HG02981 (cell line): ENCODE results near the gene APOD.

ENCODE experiments used
- ATAC-seq: cut with Tn5 transposase; IDR thresholded peaks from one replicate; pipeline ENCODE4 v1.9.1; 2021; ENCODE audit warnings: mild to moderate bottlenecking, moderate library complexity; ENCODE audit not compliant: unreplicated experiment

APOD gene

DNA sequence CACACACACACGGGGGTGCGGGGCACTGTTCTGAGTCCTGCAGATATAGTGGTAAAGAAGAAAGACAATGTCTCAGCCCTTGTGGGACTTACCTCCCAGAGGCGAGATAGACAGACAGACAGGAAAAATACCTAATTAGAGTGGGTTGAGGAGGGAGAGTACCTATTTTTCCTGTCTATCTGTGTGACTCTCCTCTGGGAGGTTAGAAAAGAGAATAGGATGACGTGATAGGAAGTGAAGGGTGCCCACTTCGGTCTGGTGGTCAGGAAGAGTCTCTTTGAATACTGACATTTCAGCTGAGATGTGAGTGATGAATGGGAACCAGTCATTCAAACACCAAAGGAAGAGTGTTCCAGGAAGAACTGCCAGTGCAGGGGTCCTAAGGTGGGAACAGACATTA, 4.1 kb upstream of the APOD start:
- no peak for ATAC-seq

DNA sequence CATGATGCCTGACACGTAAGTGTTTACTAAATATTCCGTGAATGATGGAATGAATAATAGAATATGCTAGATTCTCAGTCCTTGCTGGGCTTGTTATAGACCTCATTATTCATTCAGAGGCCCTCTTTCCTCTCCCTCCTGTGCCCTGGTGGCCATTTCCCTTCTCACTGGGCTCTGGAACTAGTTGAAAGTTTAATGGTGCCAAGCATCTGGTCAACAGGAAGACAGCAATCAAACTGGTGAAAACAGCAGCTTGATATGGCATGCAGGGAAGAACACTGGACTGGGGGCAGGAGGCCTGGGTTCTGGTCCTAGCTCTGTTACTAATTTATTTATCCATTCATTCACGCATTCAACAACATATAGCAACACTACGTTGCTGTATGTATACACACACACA, 3.7 kb upstream of the APOD start:
- no peak for ATAC-seq

DNA sequence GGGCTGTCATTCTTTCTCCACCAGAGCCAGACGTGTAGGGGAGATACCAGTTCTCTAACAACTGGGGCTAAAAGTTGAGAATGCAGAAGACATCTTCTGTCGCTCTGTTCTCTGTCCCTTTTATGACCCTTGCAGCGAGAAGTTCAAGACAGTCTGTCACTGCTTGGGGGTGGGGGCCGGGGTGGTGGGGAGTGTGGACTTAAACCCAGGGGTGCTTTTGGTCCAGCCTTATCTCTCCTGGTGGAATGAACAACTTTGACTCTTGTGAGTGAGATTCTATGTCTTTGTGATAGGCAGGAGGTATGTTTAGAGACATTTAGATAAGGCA, 767 bp upstream of the APOD start:
- ATAC-seq, result no peak

GRCh38 chr3:195582947-195583346, 793 bp downstream of the APOD start:
- ATAC-seq, result no peak

DNA sequence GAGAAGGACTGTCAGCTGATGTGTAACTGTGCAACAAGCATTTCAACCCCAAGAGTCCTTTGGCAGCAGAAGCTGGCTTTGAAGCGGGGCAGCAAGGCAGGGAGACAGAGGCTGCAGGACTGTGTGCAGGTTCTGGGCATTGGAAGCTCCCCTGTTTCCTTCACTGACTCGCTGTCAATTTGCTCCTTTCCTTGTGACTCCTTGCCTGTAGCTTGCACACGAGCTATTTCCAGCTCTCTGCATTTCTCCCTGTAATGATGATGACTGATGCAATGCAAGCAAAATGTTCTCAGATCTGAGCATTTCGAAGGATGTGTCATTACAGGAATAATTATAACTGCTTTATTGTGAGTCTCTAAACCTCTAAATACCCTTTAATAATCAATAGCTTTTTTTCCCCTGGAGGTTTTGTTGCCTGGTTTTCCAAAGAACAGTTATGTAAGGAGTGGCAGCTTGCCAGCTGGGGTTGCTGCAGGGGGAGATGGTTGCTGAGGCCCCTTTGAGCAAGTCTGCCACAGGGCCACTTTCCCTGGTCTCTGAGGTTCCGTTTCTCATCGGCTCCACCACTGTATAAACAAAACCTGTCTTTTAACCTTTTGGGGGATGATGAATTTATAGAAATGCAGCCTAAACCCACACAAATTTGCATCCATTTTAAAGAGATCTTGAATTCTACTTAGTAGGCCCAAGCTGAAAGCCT, 2.8 kb downstream of the APOD start:
- no peak for ATAC-seq

- no peak for ATAC-seq
Observed at GRCh38 chr3:195579281-195579680, 4.5 kb downstream of the APOD start.

DNA sequence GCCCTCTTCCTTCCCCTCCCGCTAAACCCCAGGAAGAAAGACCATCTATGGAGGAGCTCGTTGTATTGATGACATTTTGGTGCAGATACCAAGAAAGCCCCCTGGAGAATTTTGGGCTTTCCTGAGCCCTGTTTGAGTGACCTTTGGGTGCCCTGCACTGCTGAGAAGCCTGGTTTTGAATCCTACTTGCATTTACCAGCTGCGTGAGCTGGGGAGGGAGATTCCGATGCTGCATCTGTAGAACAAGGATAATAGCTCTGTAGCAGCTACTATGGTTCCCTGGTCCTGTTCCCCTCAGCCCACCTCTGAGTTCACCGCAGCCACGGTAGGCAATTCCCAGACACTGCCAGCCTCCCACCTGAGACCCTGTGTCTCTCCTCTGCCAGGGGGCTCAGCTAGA, 5.2 kb downstream of the APOD start:
- no peak for ATAC-seq

DNA sequence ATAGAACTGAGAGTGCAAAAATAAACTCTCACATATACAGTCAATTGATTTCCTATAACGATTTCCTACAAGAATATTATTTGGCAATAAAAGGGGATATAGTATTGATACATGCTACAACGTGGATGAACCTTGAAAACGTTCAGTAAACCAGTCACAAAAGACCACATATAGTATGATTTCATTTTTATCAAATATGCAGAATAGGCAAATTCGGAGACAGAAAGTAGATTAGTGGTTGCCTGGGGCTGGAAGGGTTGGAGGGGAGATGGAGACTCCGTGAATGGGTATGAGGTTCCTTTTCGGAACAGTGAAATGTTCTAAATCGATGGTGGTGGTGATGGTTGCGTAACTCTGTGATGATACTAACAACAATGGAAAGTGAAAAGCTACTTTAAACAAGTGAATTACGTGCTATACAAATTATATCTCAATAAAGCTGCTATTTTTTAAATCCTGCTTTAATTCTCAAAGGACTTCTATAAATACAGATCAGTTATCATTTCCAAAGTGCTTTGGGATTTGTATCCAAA, 6.0 kb downstream of the APOD start:
- no peak for ATAC-seq

DNA sequence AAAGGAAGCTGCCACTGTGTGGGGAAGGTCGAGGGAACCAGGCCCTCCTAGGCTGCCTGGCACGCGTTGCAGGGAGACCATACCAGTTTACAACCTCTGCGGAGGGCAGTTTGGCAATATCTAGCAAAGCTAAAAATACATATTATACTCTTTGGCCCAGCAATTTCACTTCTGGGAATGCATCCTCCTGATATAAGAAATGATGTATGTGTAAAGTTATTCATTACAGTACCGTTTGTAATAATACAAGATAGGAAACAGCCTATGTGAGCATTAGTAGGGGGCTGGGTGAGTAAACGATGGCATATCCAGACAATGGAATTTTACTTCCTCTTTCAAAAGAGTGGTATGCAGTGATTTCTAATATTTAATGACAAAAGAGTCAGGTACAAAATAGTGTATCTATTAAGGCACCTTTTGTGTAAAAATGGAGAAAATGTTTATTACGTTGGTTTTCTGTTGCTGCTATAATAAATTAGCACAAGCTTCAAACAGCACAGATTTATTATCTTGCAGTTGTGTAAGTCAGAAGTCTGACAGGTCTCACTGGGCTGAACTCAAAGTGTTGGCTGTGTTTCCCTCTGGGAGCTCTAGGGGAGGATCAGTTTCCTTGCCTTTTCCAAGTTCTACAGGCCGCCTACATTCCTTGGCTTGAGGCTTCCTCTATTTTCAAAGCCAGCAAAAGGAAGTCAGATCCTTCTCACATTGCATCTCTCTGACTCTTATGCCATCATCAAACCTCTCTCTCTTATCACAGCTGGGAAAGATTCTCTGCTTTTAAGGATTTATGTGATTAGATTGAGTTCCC, 9.0 kb downstream of the APOD start:
- no peak for ATAC-seq

GRCh38 chr3:195573611-195574496, 9.9 kb downstream of the APOD start:
- no peak for ATAC-seq

- ATAC-seq, result no peak
Observed at GRCh38 chr3:195571361-195571760, 12.4 kb downstream of the APOD start.

GRCh38 chr3:195570912-195571311, 12.8 kb downstream of the APOD start:
- no peak for ATAC-seq

GRCh38 chr3:195570344-195570743, 13.4 kb downstream of the APOD start:
- ATAC-seq, result no peak

DNA sequence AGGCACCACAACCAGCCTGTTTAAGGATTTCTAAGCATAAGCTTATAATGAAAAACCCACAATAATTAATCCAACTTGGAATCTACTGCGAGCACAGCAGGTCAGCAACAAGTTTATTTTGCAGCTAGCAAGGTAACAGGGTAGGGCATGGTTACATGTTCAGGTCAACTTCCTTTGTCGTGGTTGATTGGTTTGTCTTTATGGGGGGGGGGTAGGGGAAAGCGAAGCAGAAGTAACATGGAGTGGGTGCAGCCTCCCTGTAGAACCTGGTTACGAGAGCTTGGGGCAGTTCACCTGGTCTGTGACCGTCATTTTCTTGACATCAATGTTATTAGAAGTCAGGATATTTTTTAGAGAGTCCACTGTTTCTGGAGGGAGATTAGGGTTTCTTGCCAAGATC, 15.1 kb downstream of the APOD start:
- no peak for ATAC-seq

DNA sequence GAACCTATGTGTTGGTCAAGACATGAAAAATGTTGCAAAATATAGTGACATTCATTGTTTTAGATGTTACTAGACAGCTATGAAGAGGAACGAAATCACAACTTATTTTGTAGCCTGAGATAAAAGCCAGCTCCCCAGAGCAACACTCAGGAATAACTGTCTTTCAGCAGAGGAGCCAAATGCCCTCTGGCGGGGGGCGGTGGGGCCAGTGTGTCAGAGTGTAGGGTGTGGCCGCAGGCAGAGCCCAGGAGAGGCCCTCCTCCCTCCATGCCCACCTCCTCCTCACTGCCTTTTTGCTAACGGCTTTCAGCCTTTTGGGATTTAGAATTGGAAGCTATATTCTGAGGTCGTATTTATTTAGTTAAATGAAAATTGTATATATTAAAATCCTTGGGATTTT, 16.9 kb downstream of the APOD start:
- ATAC-seq, result no peak

DNA sequence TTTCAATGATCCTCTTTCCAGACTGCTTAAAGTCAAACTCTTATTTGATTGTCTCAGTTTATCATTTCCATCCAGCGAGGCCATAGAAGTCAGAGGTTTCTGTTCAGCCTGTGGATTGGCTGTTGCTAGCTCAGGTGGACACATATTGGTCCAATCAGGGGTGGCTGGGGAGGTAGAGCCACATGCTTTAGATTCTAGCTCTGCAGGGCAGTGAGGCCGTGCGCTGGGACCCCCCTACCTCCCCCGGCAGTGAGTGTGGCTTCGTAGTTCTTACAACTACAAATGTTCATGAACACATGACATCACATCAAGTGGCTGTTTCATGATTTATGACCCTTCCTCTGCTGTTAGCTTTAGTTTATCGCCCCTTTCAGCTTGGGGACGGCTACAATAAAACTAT, 18.0 kb downstream of the APOD start:
- no peak for ATAC-seq

DNA sequence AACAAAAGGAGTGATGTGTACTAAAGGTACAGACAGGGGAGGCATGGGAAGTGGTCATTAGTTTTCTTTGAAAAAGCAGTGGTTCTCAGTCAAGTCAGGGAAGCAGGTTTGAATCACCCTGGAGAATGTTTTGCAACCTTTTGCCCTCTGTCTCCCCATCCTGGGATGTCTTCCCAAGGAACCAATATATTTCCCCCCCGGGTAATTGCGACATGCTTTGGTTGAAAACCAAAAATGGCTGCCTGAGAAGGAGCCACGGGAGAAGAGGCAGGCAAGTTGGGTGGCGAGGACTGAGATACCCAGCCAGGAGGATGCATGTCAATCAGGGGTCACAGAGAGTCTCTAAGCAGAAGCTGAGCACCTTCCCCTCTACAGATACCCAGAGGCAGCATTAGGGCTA, 20.4 kb downstream of the APOD start:
- no peak for ATAC-seq

DNA sequence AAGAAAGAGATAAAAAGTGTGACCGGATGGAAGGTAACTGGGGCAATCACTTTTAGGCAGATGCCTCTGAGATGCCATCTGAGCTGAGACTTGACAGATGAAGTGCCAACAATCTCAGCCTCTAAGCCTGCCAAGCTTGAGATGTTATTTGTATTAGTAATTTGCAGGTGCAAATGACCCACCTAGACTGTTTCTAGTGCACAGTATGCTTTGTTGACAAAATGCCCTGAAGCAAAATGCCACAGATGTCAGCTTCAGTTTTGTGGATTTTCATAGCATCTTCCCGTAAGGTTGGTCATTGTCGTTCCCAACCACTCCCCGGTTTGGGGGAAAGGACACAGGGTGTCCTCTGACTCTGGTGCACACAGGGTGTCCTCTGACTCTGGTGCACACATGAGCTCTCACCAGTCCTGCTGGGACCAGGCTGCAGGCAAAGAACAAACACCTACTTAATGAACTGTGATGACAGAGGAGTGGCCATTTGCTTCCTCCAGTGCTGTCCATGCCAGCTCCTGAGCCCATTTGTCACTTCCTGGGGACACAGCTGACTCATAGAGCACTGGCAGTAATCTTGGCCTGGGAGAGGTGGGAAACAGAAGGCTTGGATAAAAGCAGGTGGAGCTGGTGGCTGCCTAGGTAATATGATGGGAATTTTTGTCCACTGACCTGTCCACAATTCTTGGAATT, 23.9 kb downstream of the APOD start:
- ATAC-seq, result no peak

DNA sequence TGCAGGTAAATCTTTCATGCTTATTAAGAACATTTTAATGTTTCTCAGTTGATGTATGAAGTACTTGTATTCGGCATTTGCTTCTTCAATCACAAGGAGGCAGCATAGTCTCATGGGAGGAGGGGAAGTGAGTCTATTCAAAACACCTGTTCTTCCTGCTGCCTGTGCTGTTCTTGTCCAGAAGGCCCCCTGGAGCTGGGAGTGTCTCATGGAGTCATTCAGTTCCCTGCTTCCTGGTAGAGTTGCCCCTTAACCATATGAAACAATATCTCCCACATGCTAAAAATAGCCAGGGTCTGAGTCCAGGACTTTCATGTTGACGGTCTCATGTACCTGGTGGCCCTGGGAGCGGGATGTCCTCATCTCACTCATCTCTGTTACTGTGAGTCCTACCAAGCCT, 25.1 kb downstream of the APOD start:
- peak; percentile 51 for ATAC-seq

DNA sequence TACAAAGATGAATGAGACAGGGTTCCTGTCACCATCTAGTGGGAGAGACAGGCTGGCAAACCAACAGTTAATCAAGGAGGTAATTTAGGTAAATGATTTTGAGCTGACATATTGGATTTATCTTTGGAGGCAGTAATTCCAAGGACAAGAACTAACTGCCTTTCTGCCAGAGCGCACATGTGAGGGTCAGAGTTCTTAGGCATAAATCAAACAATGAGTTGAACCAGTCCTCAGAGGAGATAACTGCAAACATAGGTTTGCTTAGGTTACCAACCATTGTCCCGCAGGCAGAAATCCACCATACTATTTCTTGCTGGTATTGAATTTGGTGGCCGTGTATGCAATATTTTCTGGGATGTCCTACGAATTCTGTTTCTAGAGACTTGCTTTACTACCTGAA, 26.4 kb downstream of the APOD start:
- no peak for ATAC-seq

GRCh38 chr3:195556390-195556789, 27.4 kb downstream of the APOD start:
- ATAC-seq, result no peak
